Measurements from ENCODE around the gene KRTAP11-1.

KRTAP11-1 gene

DNA sequence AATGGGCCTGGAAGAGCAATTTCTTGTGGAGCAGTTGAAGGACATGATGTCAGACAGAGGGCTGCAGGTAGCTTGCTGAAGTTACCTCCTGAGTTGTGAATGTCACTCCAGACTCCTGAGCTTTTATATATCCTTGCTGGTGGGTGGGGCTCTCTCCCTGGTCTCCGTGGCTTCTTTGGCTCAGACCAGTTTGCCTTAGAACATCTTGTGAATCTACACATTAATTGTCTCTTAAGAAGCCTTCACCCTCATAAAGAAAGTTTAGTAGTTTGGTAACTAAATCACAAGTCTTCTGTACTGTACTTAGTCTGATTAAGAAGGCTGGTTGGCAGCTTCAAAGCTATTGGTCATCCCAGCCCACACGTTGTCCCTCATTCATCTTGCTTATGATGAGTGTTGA lies at the start of gene KRTAP11-1:
KRTAP11-1 (minus strand) TSS at position 101 of the 400 bp plus-strand sequence; CDS start at position 45, 56 bp downstream.
- DNase-seq: no peak

DNA sequence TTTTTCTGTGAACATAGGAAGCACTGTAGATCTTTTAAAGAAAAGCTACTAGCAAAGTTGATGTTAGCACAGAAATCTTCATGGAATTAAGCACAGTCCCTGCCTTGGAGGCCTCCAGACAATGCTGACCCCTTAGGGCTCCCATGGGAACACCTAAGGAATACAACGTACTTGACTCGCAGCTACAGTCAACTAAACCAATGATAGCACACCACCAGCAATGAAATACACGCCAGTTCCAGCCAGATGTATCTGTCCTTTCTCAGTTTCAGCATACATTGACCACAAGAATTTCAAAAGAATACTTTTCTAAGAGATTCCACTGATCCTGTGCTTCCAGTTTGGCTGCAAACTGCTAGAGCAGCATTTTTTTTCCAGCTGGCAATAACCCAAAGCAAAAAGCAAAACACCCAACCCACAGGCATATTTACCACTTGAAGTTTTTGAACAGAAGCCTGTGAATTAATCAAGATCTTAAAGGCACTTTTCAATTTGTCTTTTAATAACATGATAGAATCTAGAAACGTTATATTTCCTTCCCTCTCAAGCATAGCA lies 42.8 kb upstream of the KRTAP11-1 start:
- no peak for DNase-seq

DNA sequence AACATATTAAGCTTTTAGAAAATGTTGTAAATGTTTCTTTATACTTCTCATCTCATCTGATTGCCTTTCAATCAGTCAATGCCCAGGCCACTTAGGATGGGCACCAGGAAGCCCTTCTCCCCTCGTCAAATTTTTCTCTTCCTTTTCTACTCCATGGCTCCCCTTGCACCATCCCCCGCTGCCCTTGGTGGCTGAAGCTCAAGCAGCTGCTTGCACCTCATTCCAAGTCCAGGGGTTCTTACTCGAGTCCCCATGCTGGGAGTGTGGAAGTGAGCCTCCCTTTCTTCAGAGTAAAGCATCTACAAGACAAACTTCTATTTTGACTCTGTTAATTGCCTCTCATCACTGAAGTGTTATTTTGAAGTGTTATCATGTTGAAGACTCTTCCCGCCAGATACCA lies 39.7 kb upstream of the KRTAP11-1 start:
- no peak for DNase-seq

DNA sequence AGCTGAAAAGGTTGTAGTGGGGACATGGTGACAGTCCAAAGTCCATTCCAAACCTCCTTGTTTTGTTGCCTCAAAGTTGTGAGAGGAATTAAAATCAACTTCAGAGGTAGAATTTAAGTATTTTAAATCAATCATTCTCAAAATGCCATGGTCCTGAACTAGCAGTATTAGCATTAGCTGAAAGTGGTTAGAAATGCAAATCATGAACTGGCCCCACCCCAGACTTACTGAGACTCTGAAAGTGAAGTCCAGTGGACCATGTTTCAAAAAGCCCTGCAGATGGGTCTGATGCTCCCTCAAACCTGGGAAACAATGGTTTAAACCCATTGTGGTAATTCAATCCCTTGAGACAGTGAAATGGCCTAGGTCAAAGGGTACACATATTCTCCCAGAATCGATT lies 36.2 kb upstream of the KRTAP11-1 start:
- no peak for DNase-seq

DNA sequence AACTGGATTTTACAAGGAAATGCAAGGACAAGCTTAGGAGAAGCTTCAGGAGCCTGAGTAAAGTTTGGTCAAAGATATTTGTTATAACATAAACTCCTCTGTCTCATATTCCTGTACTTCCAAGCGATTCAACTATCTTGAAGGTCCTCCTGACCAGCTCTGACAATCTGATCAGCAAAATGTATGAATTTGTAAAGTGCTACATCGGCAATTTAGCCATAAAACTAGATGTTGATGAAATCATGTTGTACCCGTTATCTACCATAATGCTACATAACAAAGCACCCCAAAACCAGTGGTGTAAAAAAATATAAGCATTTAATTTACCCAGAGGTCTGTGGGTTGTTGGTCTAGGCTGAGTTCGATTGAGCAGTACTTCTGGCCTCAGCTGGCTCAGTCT lies 19.5 kb upstream of the KRTAP11-1 start:
- DNase-seq: no peak

- no peak for DNase-seq
These were observed 1.7 kb upstream of the KRTAP11-1 start for GRCh38 chr21:30882866-30883597.

DNA sequence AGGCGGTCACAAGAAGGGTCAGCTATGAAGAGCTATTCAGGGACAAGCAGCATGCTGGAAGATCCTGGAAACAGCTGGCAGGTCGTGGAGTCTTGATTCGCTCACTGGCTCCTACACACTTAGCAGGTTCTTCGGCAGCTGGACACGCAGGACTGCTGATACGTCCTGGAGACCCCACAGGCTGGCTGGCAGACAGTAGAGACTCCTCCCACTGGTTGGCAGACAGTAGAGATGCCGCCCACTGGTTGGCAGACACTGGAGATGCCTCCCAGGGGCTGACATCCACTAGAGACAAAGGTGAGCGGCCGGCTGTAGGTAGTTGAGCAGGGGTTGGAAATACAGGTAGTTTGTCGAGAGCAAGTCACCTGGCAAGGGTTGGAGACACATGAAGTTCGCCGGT lies 466 bp downstream of the KRTAP11-1 start:
- DNase-seq: no peak

DNA sequence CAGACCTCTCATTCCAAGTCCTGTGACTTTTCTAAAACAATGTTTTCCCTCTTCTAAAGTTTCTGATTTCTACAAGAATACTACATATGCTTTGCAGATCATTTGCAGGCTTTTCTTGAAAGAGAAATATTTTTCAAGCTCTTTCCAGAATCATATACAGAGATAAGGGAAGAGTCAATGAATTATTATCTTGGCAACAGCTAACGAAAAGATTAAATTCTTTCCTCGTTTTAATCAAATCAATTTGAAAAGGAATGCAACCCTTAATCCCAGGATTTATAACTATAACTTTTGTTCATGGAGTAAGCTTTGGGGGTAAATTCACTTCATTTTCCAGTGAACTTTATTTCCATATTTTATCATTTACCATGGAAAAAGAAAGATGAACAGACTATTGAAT lies 6.9 kb downstream of the KRTAP11-1 start:
- no peak for DNase-seq

- no peak for DNase-seq
These were observed 33.5 kb downstream of the KRTAP11-1 start for GRCh38 chr21:30847627-30848500.

GRCh38 chr21:30842990-30843389 lies 38.4 kb downstream of the KRTAP11-1 start:
- DNase-seq: no peak

DNA sequence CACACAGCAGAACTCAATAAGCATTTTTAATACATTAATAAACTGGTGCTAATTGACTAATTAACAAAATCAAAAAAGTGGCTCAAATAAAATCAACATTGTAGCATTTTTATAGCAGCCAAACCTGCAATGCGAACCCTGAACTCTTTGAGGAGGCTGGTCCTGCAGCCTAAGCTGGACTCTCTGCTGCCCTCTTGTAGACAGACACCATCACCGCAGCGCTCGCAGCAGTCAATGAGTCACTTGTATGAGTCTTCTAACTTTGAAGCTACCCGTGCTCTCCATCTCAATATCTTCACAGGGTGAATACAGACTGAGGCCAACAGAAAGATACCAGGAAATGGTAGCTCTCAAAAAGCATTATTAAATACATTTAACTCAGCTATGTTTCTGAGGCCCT lies 42.1 kb downstream of the KRTAP11-1 start:
- peak; percentile 0 for DNase-seq

DNA sequence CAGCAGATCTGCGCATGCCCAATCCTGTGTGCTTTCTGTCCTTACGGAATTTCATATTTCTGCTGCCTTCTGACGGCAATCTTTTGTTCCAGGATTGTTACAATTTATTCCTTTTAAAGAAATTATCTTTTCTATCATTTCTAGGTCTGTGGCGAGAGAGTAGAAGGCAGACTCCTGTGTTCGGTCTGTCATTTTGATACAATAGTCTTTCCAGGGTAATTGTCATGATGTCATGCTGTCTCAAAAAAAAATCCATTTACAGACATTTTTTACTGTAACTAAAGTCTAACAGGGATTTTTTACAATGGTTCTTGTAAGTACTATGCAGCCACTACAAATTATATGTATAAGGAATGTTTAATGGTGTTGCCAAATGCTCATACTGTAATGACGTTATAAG lies 42.8 kb downstream of the KRTAP11-1 start:
- DNase-seq: no peak

GRCh38 chr21:30831194-30831765 lies 50.1 kb downstream of the KRTAP11-1 start:
- DNase-seq: peak; percentile 48
